NCI-H526 (cell line): ENCODE data around the gene ATXN10.
A peak's percentile ranks its signal among the peaks of the same experiment; 100 is the strongest.

Source experiments
- DNase-seq, 2 experiments: peaks; one replicate each; lab custom pipeline; 2025; lab: John Stamatoyannopoulos, UW

ATXN10 gene

DNA sequence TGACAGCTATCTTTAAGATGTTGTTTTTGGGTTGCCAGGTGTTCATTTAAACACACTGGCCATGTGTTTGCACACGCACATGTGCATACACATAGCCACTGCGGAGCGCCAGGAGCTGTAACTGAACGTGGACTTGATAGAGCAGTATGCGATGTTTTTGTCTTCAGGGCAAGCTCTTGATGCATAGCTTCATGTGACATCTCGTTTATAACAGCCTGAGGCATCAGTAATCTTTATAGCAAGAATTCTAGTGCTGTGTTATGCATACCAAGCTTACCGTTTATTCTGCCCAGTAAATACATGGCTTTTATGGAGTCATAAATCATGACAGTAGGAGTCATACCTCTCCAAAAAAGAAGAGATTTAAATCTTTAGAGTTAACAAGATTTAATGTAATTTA lies 87.0 kb downstream of the ATXN10 start:
- DNase-seq: no peak

DNA sequence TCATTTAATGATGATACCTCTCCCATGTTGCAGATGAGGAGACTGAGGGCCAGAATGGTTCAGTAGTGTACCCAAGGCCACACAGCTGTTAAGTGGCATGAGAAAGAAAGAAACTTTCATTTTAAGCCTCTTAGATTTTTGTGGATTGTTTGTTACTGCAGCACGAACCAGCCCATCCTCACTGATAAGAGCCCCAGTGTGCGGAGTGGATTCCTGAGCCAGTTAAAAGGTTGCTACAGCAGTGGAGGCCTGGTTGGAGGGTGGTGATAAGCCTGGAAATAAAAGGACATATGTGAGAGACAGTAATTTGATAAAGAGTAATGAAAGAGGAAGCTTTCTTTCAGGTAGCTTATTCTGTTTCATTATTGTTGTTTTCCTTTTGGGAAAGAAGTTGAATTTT lies 89.0 kb downstream of the ATXN10 start:
- DNase-seq: no peak

DNA sequence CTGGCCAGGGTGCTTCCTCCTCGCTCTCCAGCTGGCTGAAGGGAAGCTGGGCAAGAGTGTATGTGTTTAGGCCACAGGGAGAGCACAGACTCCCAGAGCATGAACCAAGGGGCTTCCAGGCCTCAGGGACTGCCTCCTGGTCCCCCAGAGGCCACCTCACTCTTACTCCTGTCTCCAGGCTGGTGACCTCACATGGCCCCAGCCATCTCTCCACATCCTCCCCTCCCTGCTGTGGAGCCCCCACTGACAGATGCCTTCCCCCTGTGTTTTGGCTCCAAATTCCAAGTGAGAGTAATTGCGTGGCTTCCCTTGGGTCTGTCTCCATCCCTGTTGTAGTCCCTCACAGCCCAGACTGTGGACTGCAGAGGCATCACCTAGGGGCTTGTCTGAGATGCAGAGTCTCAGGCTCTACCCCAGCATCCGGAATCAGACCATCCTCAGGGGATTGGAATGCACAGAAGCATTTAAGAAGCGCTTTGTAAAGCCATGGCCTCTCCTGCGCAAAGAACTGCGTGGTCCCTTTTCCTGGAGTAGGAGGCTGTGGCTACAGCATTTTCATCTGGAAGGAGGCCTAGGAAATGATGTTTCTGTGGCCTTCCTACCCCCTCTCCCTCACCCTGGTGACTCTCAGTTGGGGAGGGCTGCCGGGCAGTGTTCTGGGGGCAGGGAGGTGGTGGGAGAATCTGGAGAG lies 91.1 kb downstream of the ATXN10 start:
- DNase-seq: no peak

DNA sequence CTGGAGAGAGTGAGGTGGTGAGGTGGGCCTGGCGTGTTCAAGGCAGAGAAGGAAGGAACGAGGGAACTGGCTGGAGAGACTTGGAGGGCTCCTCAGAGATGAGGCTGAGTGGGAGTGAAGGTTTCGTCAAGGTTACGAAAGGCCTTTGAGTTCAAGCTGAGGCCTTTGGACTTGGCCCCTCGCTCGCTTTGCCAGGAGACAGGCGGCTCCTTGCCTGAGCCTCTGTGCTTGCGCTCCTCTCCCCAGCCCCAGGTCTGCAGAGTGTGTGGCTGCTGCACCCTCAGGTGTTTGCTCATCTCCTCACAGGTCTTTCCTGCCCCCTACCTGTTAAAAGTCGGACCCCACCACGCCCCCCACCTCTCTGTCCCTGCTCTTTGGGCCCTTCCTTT lies 91.6 kb downstream of the ATXN10 start:
- no peak for DNase-seq

DNA sequence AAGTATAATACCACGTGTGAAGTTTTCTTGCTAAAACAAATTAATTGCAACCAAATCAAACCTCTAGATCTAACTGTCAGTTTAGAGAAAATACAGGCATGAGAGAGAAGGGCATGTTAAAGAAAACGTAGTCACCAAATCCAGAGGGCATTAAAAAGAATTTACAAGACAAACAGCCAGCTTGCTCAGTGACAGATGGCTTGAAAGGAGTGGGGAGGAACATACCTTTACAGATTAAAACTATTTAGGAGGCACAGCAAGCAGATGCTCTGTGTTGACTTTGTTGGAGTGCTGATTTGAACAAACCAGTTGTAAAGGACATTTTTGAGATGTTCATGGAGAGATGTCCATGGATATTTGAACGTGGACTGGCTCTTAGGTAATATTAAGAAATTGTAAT lies 96.9 kb downstream of the ATXN10 start:
- no peak for DNase-seq

DNA sequence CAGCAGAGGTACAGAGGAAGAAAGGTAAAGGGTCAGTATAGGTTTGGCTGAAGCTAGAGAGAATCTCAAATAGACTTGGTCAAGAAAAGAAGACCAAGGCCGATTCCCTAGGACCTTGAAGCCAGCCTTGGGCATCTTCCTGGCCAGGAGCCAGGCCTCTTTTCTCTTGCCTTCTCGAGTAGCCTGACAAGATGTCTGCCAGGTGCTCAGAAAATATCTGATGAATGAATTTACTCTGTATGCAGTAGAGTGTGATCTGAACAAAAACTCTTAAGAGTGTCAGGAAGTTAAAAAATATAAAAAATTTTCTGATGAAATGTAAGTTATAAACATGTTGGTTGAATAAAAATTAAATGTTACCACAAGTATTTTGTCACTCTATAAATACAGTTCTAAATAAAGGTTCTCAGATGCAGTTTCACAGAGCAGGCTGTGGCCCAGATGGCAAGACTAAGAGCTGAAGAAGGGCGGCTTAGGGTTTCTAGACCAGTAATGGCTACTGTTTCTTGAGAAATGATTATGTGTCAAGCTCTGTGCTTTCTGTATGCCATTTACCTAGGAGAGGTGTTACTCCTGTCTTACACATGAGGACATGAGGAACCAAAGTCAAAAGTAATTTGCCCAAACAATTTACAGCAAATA lies 98.1 kb downstream of the ATXN10 start:
- DNase-seq: no peak

DNA sequence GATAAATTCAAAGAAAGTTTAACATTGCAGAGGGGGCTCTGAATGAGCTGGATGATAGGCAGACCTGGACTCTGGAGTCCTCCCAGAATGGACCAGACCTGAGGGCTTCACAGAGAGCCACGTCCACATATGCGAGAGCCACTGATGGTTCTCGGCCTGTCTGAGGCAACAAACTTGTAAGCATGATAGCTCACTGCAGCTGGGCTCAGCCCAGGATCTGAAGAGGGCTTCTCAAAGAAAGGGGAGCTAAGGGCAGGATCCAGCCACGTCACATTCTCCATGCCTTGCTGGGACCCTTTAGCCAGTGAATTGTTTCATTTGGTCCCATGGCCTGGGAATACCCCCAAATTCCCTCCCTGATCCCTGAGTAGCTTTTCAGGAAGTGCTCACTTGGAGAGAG lies 98.9 kb downstream of the ATXN10 start:
- no peak for DNase-seq

DNA sequence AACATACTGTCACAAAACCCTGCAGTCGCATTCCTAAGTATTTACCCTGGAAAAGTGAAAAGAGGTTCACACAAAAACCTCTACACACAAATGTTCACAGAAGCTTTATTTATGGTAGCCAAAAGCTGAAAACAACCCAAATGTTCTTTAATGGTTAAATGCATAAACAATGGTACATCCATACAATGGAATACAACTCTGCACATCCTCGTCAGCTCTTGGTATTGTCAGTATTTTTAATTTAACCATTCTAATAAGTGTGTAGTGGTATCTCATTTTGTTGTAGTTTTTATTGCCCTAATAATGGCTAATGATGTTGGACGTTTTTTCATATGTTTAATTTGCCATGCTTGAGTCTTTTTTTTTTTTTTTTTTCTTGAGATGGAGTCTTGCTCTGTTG lies 99.4 kb downstream of the ATXN10 start:
- no peak for DNase-seq

DNA sequence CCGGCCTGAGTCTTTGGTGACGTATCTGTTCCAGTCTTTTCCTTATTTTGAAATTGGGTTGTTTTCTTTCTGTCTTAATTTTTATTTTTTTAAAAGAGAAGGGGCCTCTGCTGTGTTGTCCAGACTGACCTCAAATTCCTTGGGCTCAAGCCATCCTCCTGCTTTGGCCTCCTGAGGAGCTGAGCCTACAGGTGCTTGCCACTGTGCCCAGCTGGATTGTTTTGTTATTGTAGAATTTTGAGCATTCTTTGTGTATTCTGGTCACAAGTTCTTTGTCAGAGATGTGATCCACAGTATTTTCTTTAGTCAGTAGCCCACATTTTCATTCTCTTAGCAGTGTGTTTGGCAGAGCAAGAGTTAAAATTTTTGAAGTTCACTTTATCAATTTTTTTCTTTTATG lies 100.1 kb downstream of the ATXN10 start:
- DNase-seq: no peak

DNA sequence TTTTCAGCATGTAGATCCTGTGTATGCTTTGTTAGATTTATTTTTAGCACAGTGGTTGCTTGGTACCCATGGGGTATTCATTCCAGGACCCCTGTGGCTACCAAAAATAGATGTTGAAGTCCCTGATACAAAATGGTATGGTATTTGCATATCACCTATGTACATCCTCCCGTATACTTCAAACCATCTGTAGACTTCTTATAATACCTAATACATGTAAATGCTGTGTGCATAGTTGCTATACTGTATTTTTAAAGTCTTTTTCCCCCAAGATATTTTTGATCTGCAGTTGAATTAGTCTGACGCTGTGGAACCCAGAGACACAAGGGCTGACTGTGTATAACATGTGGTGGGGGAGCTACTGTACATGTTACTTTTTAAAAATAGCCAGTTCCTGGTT lies 101.1 kb downstream of the ATXN10 start:
- no peak for DNase-seq

DNA sequence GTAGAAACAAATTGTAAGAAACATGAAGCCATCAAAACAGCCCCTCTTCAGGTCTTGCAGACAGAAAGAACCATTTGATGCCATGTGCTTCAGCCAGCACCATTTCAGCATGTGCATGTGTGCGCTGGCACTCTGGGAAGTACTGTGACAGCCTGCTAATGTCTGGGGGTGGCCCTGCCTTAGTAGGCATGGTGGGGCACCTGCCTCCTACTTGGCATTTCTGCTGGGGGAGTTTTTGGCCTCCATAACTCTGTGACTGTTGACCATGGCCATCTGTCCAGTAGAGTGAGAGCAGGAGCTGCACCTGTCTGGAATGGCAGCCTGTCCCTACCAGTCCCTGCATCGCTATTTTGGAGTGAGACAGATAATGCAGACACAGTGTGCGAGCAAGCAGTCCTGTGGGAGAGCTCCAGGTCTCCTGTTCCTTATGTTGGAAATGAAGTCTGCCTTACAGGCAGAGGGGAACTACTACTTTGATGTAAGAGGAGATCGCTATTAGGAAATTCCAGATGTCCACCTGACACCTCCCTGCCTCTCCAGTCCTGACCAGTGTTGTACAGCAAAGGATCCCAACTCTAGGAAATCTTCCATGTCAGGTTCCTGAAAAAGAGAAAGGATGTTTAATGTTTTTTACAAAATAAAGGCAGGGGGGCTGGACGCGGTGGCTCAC lies 102.5 kb downstream of the ATXN10 start:
- DNase-seq: no peak

DNA sequence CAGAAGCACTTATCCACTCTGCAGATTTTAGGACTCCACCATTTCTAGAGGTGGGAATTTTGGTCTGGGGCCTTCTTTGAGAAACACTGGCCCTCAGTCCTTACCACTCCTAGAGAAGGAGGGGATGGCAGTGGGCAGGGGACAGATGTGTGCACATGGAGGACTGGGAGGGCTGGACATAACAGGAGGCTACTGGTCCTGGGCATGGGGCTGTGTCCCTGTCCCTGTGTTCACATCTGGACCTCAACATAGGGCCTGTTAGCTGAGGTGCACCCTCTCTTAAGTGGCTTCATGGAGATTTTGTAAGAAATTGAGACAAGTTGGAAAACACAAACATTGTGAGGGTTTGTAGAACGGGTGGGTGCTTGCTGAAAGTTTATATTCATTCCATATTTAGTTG lies 103.4 kb downstream of the ATXN10 start:
- DNase-seq: no peak

DNA sequence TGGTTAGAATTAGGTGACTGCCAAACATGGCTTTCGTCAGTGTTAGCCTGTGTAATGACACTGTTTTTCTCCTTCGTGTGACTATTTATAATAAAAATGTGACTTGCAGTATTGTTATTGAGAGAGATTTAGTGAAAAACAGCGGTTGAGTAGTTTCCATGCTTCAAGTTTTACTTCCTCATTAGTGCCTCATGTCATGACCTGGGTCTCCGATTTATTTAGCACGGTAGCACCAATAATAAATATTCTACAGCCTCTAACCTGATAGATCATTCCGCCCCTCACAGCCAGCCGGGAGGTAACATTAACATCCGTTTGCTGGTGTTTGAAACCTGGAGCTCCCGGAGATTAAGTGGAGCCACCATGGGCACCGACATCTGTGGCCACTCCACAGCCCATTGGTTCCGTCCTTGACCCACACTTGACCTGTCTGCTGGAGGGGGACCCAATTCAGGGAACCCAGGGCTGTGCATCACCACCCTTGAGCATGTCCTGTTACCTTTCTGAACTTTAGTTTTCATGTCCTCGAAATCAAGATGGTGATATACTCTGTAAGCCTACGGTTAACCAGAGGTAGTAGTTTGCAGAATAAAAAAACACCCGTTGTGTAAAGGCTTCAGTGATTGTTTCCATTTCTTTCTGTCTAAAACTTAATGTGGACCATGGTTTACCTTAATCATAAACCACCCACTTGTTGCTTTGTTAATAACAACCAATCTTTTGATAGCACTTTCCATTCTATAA lies 104.1 kb downstream of the ATXN10 start:
- DNase-seq: no peak

DNA sequence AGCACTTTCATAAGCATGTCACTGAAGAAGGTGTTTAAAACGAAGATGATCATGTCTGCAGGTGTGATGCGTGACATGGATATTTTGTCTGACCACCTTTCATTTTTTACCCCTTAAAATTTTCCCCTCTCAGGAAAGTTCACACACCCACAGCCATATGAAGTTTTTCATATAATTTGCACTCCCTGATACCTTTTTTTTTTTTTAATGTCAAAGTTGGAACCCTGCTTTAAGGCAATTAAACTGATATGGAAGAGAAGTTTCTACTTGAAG lies 104.6 kb downstream of the ATXN10 start:
- no peak for DNase-seq

DNA sequence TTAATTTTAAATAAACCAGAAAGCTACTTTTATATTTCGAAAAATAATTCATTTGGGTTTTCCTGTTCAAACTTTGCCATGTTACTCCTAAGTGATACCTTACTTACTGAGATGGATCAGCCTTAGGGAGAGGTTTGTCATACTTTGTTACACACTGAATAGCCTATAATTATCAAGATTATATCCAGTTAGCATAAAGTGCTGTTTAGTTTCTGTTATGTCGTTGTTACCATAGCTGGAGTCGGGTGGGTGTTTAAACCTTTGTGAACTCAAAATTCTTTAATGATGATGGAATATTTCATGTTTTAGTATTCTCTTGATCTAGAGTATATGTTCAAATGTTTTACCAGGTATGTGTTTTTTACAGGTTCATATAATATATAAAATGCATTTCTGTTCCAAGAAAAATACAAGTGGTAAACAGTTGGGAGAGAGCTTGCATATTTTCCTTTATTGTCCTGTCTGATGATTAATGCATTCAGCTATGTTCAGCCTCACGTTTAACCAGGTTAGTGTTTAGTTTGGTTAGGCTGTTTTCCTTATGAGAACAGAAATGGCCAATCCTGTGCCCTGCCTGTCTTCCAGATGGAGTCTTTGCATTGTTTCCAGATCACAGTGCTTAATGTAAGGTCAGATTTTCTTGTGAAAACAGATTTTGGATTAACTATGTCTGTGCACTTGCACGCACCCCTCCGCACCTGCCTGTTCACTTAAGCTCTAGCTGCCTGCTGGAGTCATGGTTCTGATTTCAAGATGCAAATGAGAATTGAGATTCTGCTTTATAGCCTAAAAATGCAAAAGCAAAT lies 105.6 kb downstream of the ATXN10 start:
- peak; percentile 32 to 52 for DNase-seq

DNA sequence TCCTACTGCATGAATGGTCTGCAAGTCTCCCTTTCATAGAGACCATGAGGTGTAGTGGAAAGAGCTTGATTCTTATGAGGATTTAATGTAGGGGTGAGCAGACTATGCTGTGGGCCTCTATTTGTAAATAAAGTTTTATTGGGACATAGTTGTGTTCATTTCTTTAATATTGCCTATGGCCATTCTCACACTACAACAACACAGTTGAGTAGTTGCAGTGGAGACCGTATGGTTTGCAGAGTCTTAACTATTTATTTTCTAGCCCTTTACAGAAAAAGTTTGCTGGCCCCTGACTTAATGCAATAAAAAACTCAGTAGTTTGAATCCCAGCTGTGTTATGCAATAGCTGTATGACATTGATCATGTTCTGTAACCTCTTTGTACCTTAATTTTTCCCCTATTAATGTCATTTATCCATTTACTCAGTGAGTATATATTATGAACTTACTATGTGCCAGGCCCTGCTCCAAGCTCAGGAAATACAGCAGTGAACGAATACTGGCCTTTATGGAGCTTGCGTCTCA lies 106.3 kb downstream of the ATXN10 start:
- DNase-seq: no peak

DNA sequence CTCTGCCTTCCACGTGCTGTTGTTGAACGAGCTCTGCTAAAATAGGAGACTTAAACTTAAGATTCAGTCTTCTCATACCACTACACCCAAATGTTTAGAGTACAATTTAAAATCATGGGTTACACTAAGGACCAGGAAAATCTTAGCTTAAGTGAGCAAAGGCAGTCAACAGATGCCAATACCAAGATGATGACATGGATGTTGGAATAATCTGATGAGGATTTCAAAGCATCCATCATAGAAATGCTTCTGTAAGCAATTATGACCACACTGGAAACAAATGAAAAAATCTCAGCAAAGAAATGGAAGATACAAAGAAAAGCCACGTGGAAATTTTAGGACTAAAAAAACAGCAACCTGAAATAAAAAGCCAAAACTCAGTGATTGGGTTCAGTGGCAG lies 109.8 kb downstream of the ATXN10 start:
- no peak for DNase-seq

DNA sequence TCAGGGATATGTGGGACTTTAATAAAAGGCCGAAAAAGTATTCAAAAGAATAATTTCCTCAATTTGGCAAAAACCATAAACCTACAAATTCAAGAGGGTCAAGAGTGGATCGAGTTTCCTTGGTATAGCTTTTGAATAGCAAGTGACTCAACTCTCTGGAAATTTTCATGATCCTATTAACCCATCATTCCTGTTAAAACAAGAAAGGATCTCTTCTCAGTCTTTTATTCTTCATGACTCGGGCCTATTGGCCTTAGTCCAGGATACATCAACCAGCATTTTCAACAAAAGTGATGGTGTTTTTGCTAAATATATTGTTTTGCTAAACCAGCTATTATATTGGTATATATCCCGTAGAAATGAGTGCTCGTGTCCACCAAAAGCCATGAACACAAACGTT lies 110.3 kb downstream of the ATXN10 start:
- DNase-seq: no peak

DNA sequence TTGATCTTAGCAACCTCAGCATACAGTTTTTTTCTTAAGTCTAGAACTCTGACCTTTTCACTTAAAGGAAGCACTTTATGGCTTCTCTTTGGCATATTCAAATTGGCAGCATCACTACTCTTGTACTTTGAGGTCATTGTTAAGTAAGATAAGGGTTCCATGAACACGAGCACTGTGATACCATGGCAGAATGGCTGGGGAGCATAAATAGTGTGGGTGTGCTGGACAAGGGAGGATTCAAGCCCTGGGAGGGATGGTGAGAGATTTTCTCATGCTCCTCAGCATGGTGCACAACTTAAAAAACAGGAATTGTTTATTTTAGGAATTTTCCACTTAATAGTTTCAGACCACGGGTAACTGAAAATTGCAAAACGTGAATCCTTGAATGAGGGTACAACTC lies 111.4 kb downstream of the ATXN10 start:
- no peak for DNase-seq

DNA sequence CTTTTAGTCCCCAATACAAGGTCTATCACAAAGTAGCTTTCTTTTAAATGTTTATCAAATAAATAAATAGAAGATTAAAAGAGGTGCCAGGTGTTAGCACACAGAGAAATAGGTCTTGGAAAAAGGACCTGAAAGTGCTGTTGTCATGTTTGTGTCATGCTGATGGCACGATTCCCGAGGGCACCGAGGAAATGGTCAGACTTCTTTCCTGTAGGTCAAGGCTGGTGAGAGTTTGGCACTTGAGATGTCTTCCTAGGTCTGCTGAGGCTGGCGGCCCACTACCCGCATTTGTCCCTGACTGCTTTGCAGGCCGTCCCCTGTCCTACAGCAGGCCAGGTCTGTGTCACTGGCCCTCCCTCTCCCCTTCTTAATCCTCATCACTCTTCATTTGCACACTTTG lies 112.1 kb downstream of the ATXN10 start:
- DNase-seq: no peak

DNA sequence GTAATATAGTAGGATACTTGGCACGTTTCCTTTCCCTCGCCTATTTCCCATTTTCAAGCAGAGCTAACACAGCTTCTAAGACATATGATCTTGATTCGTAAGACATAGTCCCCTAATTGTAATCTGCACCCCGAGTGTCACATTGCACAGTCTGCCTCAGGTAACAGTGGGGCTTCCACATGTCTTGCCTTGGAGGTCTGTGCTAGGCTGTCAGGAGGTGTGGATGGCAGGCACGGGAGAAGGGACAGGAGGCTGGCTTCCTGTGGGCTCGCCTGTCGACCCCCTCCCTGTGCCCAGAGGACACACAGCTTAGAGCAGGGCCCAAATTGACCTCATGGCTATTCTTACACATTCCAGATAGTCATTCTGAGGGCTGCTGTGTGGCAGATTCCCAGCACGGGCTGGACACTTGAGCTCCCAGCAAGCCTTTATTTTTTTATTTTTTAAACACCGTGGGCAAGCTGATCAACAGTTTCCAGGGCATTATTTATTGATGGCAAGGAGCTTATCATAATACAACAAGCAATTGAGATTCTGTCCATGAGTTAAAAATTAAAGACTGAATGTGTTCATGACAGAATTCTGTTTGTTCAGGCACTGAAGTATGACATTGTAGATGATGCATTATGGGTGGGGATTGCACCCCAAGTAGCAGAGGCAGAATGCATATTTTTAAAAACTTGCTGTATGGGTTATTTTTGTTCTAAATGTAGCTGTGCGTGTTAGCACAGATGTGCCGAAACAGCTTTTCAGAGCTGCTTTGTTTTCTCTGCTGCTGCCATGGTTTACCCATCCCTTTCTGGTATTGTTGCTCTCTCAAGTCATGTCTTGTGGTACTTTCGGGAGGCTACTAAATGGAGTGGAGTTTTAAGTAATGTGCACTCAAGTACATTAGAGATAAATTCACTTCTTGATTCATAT lies 113.0 kb downstream of the ATXN10 start:
- DNase-seq: no peak
